Erythroblast (primary cell): ENCODE data around the gene MFSD8.
"Not testable (repeated sequence)": the region's sequence is repeated elsewhere in the genome, so short reads cannot be mapped to it uniquely, and the experiment has no call there.

Experiments used
- DNase-seq, 2 experiments: peaks; one replicate each; lab custom pipeline; 2025; lab: John Stamatoyannopoulos, UW
- GATA1 ChIP-seq: IDR thresholded peaks from 2 replicates; pipeline ENCODE4 v1.6.1; 2011; ENCODE audit warnings: low read depth, mild to moderate bottlenecking, control low read depth, low read length, moderate library complexity
- POLR2A ChIP-seq: IDR thresholded peaks from 2 replicates; pipeline ENCODE4 v1.6.1; 2011; ENCODE audit warnings: mild to moderate bottlenecking, low read length

MFSD8 gene, protein sequence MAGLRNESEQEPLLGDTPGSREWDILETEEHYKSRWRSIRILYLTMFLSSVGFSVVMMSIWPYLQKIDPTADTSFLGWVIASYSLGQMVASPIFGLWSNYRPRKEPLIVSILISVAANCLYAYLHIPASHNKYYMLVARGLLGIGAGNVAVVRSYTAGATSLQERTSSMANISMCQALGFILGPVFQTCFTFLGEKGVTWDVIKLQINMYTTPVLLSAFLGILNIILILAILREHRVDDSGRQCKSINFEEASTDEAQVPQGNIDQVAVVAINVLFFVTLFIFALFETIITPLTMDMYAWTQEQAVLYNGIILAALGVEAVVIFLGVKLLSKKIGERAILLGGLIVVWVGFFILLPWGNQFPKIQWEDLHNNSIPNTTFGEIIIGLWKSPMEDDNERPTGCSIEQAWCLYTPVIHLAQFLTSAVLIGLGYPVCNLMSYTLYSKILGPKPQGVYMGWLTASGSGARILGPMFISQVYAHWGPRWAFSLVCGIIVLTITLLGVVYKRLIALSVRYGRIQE

DNA sequence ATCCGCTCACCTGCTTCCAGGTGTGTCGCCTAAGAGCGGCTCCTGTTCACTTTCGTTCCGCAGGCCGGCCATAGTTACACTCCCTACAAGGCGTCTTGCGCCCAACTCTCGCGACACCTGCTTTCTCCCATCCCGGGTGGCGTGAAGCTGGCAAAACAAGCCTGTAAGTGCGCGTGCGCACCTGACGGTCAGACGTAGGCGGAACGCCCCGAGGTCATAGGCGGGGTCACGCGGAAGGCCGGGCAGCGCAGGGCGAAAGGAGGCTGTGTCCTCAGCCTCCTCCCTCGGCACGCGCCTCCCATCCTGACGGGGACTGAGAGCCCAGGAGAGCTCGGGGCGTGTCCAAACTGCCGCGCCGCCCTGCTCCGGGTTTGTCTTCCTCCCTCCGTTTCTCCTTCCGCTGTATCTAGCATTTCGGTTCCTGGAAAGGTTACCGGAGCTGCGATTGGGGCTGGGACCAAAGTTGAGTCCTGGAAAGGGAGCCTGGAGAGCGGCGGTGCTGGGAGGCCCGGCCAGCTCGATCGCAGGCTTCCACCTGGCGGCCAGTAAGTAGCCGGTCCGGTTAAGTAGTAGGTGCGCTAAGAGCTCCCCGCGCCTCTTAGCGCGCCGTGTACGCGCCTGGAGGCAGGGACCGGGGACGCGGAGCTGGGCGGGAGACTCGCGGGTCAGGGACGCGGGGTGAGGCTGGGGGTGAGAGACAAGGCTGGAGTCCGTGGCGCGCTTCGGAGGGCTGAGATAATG is at the start of gene MFSD8, which contains the start of gene ABHD18:
MFSD8 (minus strand) TSS at position 112 of the 741 bp plus-strand sequence; CDS start at position 72, 40 bp downstream.
ABHD18 (plus strand) TSS at position 345 of the 741 bp plus-strand sequence. CDS start 17,550 bp downstream, outside the sequence.
- TF ChIP-seq POLR2A, result peak; percentile 94
- TF ChIP-seq GATA1, result no peak
- DNase-seq, result peak; percentile 100

DNA sequence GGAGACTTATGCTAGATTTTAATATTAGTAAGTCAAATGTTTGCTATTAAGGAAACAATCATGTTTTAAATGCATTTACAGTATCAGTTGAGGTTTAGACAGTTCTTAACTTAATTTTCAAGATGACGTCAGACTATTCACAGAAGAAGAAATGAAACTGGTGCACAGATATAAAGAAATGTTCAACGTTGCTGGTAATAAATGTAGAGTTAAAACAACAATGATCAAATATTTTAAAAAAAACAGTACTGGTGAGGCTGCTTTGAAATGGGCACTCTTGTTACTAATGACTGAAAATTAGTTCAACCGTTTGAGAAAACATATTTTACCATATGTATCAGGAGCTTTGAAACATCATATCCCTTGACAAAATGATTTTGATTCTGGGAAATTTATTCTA is 44.5 kb upstream of the MFSD8 start:
- DNase-seq, result no peak
- TF ChIP-seq GATA1 (no peak), POLR2A (no peak)

DNA sequence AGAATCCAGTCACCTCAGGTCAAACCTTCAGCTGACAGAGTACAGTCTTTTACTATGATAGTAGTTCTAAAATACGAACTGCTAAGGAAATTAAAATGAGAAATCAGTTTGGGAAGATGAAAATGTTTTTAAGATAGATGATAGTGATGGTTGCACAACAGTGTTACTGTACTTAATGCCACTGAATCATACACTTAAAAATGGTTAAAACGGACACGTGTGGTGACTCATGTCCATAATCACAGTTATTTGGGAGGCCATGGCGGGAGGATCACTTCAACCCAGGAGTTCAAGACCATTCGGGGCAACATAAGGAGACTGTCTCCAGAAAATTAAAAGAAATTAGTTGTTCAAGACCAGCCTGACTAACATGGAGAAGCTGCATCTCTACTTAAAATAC is 41.6 kb upstream of the MFSD8 start:
- TF ChIP-seq POLR2A, result no peak
- TF ChIP-seq GATA1, result no peak
- no peak for DNase-seq

DNA sequence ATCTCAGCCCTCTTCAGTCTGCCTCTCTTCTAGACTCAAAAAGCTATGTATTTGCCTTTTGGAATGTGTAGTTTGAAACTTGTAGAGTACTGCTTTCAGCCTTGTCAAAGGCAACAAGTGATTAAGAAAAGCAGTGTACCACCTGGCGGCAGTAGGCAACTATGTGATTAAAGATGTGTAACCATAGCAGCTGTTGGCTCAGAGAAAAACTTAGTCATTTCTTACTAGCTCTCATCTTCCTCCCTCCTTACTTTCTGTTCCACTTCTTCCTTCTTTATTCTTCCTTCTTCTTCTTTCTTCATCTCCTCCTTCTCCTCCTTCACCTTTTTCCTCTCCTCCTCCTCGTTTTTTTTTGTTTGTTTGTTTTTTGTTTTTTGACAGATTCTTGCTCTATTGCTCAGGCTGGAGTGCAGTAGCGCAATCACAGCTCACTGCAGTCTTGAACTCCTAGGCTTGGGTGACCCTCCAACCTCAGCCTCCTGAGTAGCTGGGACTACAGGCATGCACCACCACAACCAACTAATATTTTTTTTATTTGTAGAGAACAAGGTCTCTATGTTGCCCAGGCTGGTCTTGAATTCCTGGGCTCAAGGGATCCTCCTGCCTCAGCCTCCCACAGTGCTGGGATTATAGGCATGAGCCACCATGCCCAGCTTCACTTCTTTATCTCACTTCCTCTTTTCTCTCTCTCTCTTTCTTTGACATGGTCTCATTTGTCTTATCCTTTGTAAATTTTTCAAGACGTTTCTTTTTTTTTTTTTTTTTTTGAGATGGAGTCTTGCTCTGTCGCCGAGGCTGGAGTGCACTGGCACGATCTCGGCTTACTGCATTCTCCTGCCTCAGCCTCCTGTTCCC is 32.8 kb upstream of the MFSD8 start:
- peak in 1 of 2 experiments; percentile 6 for DNase-seq
- TF ChIP-seq GATA1 (no peak), POLR2A (no peak)

DNA sequence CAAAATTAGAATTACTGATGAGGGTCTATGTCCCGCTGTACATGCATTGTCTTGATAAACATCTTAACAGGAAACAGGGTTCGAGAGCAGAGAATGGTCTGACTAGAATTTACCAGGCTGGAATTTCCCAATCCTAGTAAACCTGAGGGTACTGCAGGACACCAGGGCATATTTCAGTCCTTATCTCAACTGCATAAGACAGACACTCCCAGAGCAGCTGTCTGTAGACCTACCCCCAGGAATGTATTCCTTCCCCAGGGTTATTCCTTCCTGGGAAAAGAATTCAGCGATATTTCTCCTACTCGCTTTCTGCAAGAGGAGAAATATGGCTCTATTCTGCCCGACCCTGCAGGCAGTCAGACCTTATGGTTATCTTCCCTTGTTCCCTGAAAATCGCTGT is 31.5 kb upstream of the MFSD8 start:
- DNase-seq, result peak in 1 of 2 experiments; percentile 21

DNA sequence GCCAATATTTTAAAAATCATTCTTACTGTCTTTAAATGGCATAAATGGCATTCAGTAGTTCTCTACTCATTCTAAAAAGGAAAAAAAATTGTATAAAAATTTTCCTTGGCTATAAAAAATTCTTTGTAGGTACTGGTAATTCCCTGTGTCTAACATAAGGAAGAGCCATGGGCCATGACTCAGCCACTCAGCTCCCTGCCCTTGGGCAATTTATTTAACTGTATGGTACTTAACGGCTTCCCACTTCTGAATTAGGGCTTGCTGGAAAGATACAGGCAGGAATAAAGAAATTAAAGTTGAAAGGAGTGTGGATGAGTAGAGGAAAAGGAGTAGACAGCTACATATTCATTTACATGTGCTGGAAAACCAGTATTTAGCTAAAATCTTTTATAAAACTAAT is 30.8 kb upstream of the MFSD8 start:
- TF ChIP-seq GATA1, result no peak
- TF ChIP-seq POLR2A, result no peak
- no peak for DNase-seq

DNA sequence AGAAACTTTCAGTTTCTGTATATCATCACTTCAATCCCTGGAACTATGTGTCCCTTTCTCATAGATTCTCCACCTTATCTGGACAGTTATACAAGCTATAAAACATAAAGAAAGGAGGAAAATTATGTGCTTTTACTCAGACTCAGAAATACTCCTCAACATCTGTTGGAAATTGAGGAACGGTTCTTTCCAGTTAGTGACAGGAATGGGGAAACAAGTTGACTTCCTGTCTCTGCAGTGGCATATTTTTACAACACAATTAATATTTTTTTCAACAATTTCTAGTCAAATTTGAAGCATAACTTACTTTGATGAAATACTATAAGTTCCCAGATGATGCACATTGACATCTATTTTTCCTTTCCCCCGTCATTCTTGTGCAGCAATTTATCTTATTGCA is 28.2 kb upstream of the MFSD8 start:
- no peak for TF ChIP-seq POLR2A
- TF ChIP-seq GATA1, result no peak

DNA sequence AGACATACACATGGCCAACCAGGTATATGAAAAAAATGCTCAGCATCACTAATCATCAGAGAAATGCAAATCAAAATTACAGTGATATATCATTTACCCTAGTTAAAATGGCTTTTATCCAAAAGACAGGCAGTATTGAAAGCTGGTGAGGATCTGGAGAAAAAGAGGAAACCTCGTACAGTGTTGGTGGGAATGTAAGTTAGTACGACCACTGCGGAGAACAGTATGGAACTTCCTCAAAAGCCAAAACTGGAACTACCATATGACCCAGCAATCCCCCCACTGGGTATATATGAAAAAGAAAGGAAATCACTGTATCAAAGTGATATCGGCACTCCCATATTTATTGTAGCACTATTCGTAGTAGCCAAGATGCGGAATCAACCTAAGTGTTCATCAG is 23.7 kb upstream of the MFSD8 start:
- TF ChIP-seq GATA1 (no peak), POLR2A (no peak)
- no peak for DNase-seq

More for the DNA sequence above, 28.2 kb upstream of the MFSD8 start:
- no peak for DNase-seq

DNA sequence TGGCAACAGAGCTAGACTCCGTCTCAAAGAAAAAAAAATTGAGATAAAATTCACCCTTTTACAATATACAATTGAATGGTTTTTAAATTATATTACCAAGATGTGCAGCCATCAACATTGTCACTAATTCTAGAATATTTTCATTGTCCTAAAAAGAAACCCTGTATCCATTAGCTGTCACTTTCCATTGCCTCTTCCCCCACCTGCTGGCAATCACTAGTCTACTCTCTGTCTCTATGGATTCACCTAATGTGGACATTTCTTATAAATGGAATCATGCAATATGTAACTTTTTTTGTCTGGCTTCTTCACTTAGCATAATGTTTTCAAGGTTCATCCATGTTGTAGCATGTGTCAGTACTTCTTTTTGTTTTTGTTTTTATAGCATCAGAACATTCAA is 21.0 kb upstream of the MFSD8 start:
- DNase-seq, result peak; percentile 10 to 26

DNA sequence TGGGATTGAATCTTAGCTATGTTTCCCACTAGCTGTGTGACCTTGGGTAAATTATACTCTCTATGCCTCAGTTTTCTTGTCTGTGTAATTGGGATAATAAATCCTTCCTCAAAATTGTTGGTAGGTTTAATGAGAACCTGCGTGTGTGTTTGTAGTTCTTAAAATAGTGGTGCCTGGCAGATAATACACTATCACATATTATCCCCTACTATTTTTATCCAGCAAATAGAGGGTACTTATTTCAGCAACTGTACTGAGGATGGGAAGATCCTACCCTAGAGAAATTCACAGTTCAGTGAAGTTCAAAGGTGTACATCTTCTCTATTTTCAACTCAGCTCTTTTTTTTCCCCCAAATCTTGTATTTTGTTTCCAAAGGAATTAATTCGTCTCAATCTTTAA is 17.5 kb upstream of the MFSD8 start:
- TF ChIP-seq POLR2A (no peak), GATA1 (no peak)
- no peak for DNase-seq

More for the DNA sequence above, 21.0 kb upstream of the MFSD8 start:
- TF ChIP-seq GATA1 (no peak), POLR2A (no peak)

DNA sequence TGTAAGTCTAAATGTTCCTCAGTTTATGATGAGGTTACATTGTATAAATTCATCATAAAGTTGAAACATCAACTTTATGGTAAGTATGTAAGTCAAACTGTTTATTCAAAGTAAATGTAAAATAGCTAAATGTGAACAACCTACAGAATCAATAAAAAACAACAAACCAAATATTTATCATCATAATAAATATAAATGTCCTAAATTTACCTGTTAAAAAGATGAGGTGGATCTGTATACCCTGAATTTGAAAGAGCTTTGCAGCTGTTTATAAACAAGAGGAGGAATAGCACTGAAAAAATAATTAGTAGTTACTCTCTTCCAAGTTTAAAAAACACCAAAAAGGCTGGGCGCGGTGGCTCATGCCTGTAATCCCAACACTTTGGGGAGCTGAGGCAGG is 14.0 kb upstream of the MFSD8 start:
- TF ChIP-seq GATA1 (no peak), POLR2A (no peak)

DNA sequence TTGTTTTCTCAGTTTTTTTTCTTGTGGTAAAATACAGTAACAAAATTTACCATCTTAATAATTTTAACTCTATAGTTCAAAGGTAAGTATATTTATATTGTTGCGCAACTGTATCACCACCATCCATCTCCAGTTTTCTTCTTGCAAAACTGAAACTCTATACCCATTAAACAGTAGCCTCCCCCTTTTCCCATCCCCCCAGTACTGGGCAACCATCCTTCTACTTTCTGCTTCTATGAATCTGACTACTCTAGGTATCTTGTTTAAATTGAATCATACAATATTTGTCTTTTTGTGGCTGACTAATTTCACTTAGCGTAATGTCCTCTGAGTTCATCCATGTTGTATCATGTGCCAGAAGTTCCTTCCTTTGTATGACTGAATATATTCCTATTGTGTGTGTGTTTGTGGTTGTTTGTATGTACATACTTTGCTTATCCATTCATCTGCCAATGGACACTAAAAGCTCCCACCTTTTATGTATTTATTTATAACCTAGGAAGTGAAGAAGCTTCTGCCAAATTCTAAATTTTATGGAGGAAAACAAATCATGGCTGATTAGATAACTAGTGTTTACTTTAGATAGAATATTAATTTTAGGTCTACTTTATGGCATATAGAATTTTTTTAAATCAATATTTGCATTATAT is 10.3 kb upstream of the MFSD8 start:
- DNase-seq, result no peak
- TF ChIP-seq POLR2A (no peak), GATA1 (no peak)

More for the DNA sequence above, 14.0 kb upstream of the MFSD8 start:
- no peak for DNase-seq

DNA sequence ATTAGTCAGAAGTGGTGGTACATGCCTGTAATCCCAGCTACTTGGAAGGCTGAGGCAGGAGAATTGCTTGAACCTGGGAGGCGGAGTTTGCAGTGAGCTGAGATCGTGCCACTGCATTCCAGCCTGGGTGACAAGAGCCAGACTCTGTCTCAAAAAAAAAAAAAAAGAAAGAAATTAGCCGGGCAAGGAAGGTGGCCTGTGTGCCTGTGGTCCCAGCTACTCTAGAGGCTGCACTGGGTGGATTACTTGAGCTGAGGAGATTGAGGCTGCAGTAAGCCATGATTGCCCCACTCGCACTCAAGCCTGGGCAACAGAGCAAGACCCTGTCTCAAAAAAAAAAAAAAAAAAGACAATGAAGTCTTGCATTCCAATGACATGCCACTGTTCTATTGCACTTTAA is 6.0 kb upstream of the MFSD8 start:
- not testable (repeated sequence) for DNase-seq

DNA sequence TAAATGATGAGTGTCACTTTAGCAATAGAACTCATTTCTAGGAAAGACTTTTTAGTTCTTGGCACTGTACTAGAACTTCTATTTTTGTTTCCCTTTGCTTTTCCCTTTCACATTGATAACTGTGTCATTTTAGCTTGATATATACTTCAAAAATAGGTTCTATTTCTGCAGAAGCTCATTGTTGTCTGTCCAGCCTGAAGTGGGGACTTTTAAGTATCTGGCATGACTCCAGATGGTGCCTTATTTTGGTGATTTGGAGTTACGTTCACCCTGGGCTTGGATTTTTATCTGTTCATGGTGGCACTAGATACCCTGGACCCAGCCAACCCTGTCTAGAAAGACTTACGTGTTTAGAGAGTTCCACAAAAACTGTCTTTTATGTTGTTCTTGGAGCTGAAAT is 3.6 kb upstream of the MFSD8 start:
- TF ChIP-seq POLR2A (no peak), GATA1 (no peak)
- peak; percentile 63 to 83 for DNase-seq
